ENCODE data around the gene HEATR5A.
A peak's percentile ranks its signal among the peaks of the same experiment; 100 is the strongest.
"Not testable (repeated sequence)": the region's sequence is repeated elsewhere in the genome, so short reads cannot be mapped to it uniquely, and the experiment has no call there.

The HEATR5A gene

GRCh38 chr14:31337331-31337730, 83.0 kb downstream of the HEATR5A start:
- no peak for DNase-seq (ENCODE audit: low read depth in 2 of 2)
- no peak overlapping the region for H3K4me3 ChIP-seq (replicated peaks in 1 of 2; ENCODE audit: low read depth in 2 of 2, low read length in 2 of 2)
- no peak for TF ChIP-seq CTCF (IDR thresholded peaks at IDR 0.05; ENCODE audit: low read depth, low read length)

- TF ChIP-seq CTCF (IDR thresholded peaks at IDR 0.05; ENCODE audit: low read depth, low read length), result no peak
- peak; percentile 66 to 81 for DNase-seq (ENCODE audit: low read depth in 2 of 2)
- no peak overlapping the region for H3K4me3 ChIP-seq (replicated peaks in 1 of 2; ENCODE audit: low read depth in 2 of 2, low read length in 2 of 2)
Observed at GRCh38 chr14:31336646-31337045, 83.7 kb downstream of the HEATR5A start.

GRCh38 chr14:31331395-31331794, 89.0 kb downstream of the HEATR5A start:
- DNase-seq (ENCODE audit: low read depth in 2 of 2); H3K4me3 ChIP-seq (replicated peaks in 1 of 2; ENCODE audit: low read depth in 2 of 2, low read length in 2 of 2): not testable (repeated sequence)

- DNase-seq (ENCODE audit: low read depth in 2 of 2), result not testable (repeated sequence)
Observed at GRCh38 chr14:31329876-31330521, 90.4 kb downstream of the HEATR5A start.

GRCh38 chr14:31326111-31326510, 94.2 kb downstream of the HEATR5A start:
- no peak overlapping the region for H3K4me3 ChIP-seq (replicated peaks in 1 of 2; ENCODE audit: low read depth in 2 of 2, low read length in 2 of 2)
- TF ChIP-seq CTCF (IDR thresholded peaks at IDR 0.05; ENCODE audit: low read depth, low read length), result no peak
- peak; percentile 30 to 50 for DNase-seq (ENCODE audit: low read depth in 2 of 2)

More at GRCh38 chr14:31329876-31330521, 90.4 kb downstream of the HEATR5A start:
- not testable (repeated sequence) for H3K4me3 ChIP-seq (replicated peaks in 1 of 2; ENCODE audit: low read depth in 2 of 2, low read length in 2 of 2)

- DNase-seq (ENCODE audit: low read depth in 2 of 2), result no peak
- TF ChIP-seq CTCF (IDR thresholded peaks at IDR 0.05; ENCODE audit: low read depth, low read length), result no peak
- no peak overlapping the region for H3K4me3 ChIP-seq (replicated peaks in 1 of 2; ENCODE audit: low read depth in 2 of 2, low read length in 2 of 2)
Observed at GRCh38 chr14:31323419-31323818, 96.9 kb downstream of the HEATR5A start.

GRCh38 chr14:31320922-31321766, 99.2 kb downstream of the HEATR5A start:
- no peak overlapping the region for H3K4me3 ChIP-seq (replicated peaks in 1 of 2; ENCODE audit: low read depth in 2 of 2, low read length in 2 of 2)
- no peak for DNase-seq (ENCODE audit: low read depth in 2 of 2)
- TF ChIP-seq CTCF (IDR thresholded peaks at IDR 0.05; ENCODE audit: low read depth, low read length), result no peak
